ENCODE measurements around the gene CIT.

- no peak for TF ChIP-seq POLR2A (IDR thresholded peaks at IDR 0.05)
- TF ChIP-seq CTCF (IDR thresholded peaks at IDR 0.05), result no peak
Measured at GRCh38 chr12:119915894-119916510, 38.9 kb upstream of the CIT start.
